Measurements from ENCODE around the gene UNC50.

Gene UNC50

GRCh38 chr2:98634406-98635092 lies 26.2 kb downstream of the UNC50 start:
- DNase-seq (ENCODE audit: low read depth): peak; percentile 45
- TF ChIP-seq CTCF (IDR thresholded peaks at IDR 0.05; ENCODE audit: low read depth, low read length) (peak; percentile 46), POLR2A (IDR thresholded peaks at IDR 0.05; ENCODE audit: extremely low read depth, insufficient read length) (no peak), MYC (IDR thresholded peaks at IDR 0.05; ENCODE audit: low read depth, low read length) (no peak), MAX (IDR thresholded peaks at IDR 0.05; ENCODE audit: low read depth, low read length) (no peak)
- no peak overlapping the region for H3K4me3 ChIP-seq (ENCODE audit: low read depth, low read length)

- DNase-seq (ENCODE audit: low read depth): no peak
- TF ChIP-seq POLR2A (IDR thresholded peaks at IDR 0.05; ENCODE audit: extremely low read depth, insufficient read length) (no peak), MYC (IDR thresholded peaks at IDR 0.05; ENCODE audit: low read depth, low read length) (no peak), CTCF (IDR thresholded peaks at IDR 0.05; ENCODE audit: low read depth, low read length) (no peak), MAX (IDR thresholded peaks at IDR 0.05; ENCODE audit: low read depth, low read length) (no peak)
- no peak overlapping the region for H3K4me3 ChIP-seq (ENCODE audit: low read depth, low read length)
Measured at GRCh38 chr2:98637401-98638147, 29.2 kb downstream of the UNC50 start.

GRCh38 chr2:98643496-98644100 lies 35.2 kb downstream of the UNC50 start:
- no peak overlapping the region for H3K4me3 ChIP-seq (ENCODE audit: low read depth, low read length)
- TF ChIP-seq MAX (IDR thresholded peaks at IDR 0.05; ENCODE audit: low read depth, low read length) (no peak), POLR2A (IDR thresholded peaks at IDR 0.05; ENCODE audit: extremely low read depth, insufficient read length) (no peak)
- DNase-seq (ENCODE audit: low read depth): no peak

GRCh38 chr2:98647636-98648035 lies 39.2 kb downstream of the UNC50 start:
- H3K4me3 ChIP-seq (ENCODE audit: low read depth, low read length): no peak overlapping the region
- DNase-seq (ENCODE audit: low read depth): no peak
- TF ChIP-seq MAX (IDR thresholded peaks at IDR 0.05; ENCODE audit: low read depth, low read length) (no peak), CTCF (IDR thresholded peaks at IDR 0.05; ENCODE audit: low read depth, low read length) (no peak), POLR2A (IDR thresholded peaks at IDR 0.05; ENCODE audit: extremely low read depth, insufficient read length) (no peak), MYC (IDR thresholded peaks at IDR 0.05; ENCODE audit: low read depth, low read length) (no peak)

GRCh38 chr2:98648451-98648850 lies 40.1 kb downstream of the UNC50 start:
- TF ChIP-seq MAX (IDR thresholded peaks at IDR 0.05; ENCODE audit: low read depth, low read length) (no peak), MYC (IDR thresholded peaks at IDR 0.05; ENCODE audit: low read depth, low read length) (no peak), CTCF (IDR thresholded peaks at IDR 0.05; ENCODE audit: low read depth, low read length) (no peak), POLR2A (IDR thresholded peaks at IDR 0.05; ENCODE audit: extremely low read depth, insufficient read length) (no peak)
- DNase-seq (ENCODE audit: low read depth): no peak
- no peak overlapping the region for H3K4me3 ChIP-seq (ENCODE audit: low read depth, low read length)
